Measurements from ENCODE around the gene MED16. TPM values are rescaled to one million over a fixed set of nuclear protein-coding genes. Genes with fewer than 3 reads are reported as not detected.
A peak's percentile ranks its signal among the peaks of the same experiment; 100 is the strongest.
"Not testable (repeated sequence)": the region's sequence is repeated elsewhere in the genome, so short reads cannot be mapped to it uniquely, and the experiment has no call there.

The MED16 gene
- total RNA-seq, 1 experiment from 2014 or later: 16.6 TPM

- DNase-seq (ENCODE audit: low spot score): no peak
Measured at GRCh38 chr19:854549-854948, 38.4 kb downstream of the MED16 start.

GRCh38 chr19:853614-854220, 39.3 kb downstream of the MED16 start:
- DNase-seq (ENCODE audit: low spot score): not testable (repeated sequence)

DNA sequence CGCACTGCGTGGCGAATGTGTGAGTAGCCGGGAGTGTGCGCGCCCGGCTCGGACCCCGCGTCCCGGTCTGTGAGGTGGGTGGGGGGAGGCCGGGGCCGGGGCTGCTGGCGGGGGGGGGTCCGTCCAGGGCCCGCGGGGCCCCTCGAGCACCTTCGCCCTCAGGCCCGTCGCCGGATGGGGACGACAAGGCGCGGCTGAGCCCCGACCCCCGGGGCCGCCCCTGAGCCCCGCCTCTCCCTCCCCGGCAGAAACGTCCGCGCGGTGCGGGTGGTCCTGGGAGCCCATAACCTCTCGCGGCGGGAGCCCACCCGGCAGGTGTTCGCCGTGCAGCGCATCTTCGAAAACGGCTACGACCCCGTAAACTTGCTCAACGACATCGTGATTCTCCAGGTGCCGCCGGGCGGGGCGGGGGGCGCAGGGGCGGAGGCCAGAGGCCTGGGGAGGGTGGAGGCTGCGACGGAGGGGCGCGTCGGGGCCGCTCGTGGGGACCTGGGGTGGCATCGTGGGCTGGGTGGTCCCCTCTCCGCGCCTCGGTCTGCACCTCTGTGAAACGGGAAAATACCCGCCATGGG, 39.9 kb downstream of the MED16 start:
- no peak for DNase-seq (ENCODE audit: low spot score)

DNA sequence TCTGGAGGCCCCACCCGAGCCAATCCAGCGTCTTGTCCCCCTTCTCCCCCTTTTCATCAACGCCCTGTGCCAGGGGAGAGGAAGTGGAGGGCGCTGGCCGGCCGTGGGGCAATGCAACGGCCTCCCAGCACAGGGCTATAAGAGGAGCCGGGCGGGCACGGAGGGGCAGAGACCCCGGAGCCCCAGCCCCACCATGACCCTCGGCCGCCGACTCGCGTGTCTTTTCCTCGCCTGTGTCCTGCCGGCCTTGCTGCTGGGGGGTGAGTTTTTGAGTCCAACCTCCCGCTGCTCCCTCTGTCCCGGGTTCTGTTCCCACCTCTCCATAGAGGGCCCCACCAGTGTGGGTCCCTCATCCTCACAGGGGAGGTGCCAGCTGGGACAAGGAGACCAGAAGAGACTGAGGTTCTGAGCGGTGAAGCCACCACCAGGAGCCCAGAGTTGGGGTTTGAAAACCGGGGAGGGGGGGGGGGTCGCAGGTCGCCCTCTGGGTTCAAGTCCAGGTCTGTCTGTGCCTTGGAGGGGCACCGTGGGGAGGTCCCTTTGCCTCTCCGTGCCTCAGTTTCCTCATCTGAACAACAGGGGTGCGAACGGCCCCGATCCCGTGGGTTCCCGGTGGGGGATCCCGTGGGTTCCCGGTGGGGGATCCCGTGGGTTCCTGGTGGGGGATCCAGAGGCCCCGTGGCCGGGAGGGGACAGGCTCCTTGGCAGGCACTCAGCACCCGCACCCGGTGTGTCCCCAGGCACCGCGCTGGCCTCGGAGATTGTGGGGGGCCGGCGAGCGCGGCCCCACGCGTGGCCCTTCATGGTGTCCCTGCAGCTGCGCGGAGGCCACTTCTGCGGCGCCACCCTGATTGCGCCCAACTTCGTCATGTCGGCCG, 40.6 kb downstream of the MED16 start, which contains the start of gene ELANE:
Gene ELANE, plus strand, starts transcription at position 168 of the 878 bp plus-strand sequence. Its CDS starts 26 bp downstream, at position 194.
- DNase-seq (ENCODE audit: low spot score): no peak

GRCh38 chr19:850979-851335, 42.0 kb downstream of the MED16 start:
- DNase-seq (ENCODE audit: low spot score): no peak

DNA sequence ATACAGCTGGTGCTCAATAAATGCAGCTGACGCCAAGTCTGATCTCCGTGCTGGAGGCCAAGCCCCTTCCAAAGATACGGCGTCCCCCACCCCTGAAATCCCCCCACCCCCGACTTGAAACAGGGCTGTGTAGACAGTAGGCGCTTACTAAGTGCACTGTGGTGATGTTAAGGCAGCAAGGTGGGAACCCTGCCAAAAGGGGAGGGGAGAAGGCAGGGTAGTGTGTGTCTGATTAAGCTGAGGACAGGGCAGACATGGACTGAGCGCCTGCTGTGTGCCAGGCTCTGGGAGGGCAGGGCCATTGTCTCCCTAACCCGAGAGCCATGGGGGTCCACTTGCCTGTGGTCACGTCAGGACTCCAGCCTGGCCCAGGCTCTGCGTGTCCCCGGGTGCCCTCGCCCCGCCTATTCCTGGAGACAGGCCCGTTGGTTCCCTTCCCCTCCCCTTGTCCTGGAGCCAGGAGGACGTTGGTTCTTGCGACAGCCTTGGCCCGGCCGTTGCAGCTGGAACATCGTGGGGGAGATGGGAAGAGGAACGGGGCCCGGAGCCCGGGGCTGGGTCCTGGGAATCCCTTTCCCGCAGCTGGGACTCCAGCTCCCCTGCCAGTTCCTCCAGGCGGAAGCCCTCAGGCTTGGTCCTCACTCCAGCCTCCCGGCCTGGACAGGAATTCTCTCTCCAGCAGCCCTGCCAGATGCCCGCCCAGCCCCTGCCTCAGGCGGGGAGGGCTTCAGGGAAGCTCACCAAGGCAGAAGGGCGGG, 42.6 kb downstream of the MED16 start:
- DNase-seq (ENCODE audit: low spot score): peak; percentile 92

DNA sequence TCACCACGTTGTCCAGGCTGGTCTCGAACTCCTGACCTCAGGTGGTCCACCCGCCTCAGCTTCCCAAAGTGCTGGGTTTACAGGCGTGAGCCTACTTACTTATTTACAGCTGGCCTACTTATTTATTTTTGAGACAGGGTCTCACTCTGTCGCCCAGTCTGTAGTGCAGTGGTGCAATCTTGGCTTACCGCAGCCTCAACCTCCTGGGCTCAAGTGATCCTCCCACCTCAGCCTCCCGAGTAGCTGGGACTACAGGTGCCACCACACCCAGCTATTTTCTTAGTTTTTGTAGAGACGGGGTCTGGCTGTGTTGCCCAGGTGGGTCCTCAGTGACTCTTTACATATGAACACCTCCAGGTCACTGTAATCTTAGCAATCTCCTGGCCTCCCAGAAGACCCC, 43.8 kb downstream of the MED16 start:
- DNase-seq (ENCODE audit: low spot score): not testable (repeated sequence)

DNA sequence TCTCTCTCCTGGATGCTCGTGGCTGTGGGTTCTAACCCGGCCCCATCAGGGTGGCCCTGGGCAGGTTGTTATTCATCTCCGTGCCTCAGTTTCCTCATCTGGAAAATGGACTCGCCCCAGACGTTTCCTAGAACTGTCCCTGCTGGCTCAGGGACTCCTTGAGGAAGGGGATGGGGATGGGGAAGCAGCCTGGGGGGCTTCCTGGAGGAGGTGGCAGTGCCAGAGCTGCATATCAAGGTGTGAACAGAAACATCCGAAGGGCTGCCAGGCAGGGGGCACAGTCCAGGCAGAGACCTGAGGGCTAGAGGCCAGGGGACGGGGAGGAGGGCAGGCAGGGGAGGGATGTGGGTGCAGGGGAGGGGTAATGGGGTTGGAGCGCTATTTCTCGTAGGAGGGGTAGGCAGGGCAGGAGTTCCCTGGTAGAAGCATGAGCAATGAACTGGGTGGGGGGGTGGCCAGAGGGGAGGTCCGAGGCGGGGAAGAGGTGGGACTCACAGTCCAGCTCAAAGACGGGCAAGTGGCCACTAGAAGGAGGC, 44.5 kb downstream of the MED16 start:
- DNase-seq (ENCODE audit: low spot score): no peak

DNA sequence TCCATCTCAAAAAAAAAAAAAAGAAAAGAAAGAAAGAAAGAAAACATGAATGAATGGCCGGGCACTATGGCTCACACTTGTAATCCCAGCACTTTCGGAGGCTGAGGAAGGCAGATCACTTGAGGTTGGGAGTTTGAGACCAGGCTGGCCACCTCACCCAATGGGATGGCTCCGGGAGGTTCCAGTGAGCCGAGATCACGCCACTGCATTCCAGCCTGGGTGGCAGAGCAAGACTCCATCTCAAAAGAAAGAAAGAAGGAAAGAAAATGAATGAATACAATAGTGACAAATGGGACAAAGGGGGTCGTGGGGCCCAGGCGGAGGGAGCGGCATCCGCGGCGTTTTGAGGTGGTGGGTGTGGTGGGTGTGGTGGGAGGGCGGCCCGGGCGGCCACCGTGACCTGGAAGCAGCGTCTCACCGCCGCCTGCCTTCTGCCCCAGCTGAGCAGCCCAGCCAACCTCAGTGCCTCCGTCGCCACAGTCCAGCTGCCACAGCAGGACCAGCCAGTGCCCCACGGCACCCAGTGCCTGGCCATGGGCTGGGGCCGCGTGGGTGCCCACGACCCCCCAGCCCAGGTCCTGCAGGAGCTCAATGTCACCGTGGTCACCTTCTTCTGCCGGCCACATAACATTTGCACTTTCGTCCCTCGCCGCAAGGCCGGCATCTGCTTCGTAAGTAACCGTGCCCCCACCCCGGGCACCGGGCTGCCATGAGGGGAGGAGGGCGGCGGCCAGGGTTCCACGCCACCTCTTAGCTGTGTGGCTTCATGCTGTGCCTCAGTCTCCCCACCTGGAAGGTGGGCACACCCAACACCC, 47.1 kb downstream of the MED16 start:
- no peak for DNase-seq (ENCODE audit: low spot score)

- DNase-seq (ENCODE audit: low spot score): no peak
Measured at GRCh38 chr19:844546-844971, 48.4 kb downstream of the MED16 start.

GRCh38 chr19:843836-844545, 49.0 kb downstream of the MED16 start:
- DNase-seq (ENCODE audit: low spot score): no peak

DNA sequence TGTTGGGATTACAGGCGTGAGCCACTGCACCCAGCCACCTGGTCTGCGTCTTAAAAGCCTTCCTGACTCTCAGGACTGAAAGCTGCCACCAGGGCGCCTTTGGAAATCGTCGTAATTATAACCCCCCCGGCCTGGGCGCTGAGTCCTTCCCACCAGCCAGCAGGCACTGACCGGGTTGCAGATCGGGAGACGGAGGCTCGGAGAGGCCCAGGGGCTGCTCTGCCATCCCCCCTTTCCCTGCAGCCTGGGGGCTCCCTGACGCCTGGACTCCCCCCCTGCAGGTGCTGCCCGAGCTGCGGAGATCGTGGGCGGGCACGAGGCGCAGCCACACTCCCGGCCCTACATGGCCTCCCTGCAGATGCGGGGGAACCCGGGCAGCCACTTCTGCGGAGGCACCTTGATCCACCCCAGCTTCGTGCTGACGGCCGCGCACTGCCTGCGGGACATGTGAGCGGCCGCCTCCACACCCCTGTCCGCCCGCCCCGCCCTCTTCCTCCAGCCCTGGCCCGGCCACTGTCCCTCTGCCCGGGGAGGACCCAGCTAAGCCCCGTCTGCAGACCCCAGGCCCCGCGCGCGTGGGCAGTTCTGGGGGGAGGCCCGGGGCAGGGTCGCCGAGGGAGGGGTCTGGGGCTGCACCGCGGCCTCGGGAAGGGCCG, 49.7 kb downstream of the MED16 start:
- no peak for DNase-seq (ENCODE audit: low spot score)

- DNase-seq (ENCODE audit: low spot score): not testable (repeated sequence)
Measured at GRCh38 chr19:842802-843179, 50.2 kb downstream of the MED16 start.

DNA sequence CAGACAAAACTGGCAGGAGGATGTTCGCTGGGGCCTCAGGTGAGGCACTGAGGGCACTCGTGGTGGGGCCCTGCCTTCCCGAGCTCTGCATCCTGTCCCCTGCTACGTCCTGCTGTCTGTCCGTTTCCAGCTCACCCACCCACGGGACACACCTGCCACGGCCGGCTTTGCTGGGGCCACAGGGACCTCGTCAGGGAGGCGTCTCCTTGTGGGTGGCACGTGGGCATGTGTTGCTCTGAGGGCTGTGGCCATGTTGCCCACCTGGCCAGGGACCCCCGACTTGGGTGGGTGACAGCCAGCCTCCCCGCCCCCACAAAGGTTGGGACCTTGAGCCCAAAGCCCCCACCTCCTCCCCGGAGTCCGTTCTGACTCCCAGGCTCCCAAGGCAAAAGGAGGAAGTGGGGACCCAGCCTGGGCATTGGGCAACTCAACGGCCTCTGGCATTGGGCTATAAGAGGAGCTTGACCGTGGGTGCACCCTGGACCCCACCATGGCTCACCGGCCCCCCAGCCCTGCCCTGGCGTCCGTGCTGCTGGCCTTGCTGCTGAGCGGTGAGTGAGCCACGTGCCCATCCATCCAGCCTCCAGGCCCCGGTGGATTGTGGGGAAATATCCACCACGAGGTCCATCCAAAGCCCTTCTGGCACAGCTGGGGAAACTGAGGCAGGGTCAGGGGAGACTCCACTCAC, 52.3 kb downstream of the MED16 start, which contains the start of gene PRTN3:
Gene PRTN3, plus strand, starts transcription at position 481 of the 688 bp plus-strand sequence. Its CDS starts 10 bp downstream, at position 491.
- no peak for DNase-seq (ENCODE audit: low spot score)

GRCh38 chr19:835210-835810, 57.7 kb downstream of the MED16 start:
- DNase-seq (ENCODE audit: low spot score): no peak

GRCh38 chr19:834216-834615, 58.8 kb downstream of the MED16 start:
- DNase-seq (ENCODE audit: low spot score): no peak

- DNase-seq (ENCODE audit: low spot score): no peak
Measured at GRCh38 chr19:831407-832369, 61.3 kb downstream of the MED16 start.
